HepG2 (cell line): ENCODE data around the gene DKKL1. TPM values are rescaled to one million over a fixed set of nuclear protein-coding genes. Genes with fewer than 3 reads are reported as not detected.

Source experiments
- ARID5B ChIP-seq: IDR thresholded peaks from 2 replicates; pipeline ENCODE4 v1.4.0; 2020; ENCODE audit warnings: mild to moderate bottlenecking, missing genetic modification reagents
- ZNF687 ChIP-seq: sonication (generic); formaldehyde crosslinking; IDR thresholded peaks from 2 replicates; pipeline ENCODE4 v1.5.1; 2020; ENCODE audit warnings: mild to moderate bottlenecking, missing genetic modification reagents, moderate library complexity
- ZNF792 ChIP-seq: IDR thresholded peaks from 2 replicates; pipeline ENCODE4 v1.6.1; 2016
- polyA plus RNA-seq, 8 experiments: library from polyadenylated mRNA; depleted of rRNA in 3 of 8; stranded (reverse) in 7 of 8; unstranded in 1 of 8; fragments of >200 nt; fragmentation: Illumina TruSeq in 4 of 8; extraction: Trizol in 4 of 8; gene quantifications; 2 replicates each; pipeline versions ENCODE4 v1.2.1 to v1.2.3, GENCODE V29; 2011 to 2016; ENCODE audit warnings: low read depth in 4 of 8, missing spikeins in 1 of 8, mixed read lengths in 1 of 8; ENCODE audit not compliant: insufficient read depth in 1 of 8
- total RNA-seq, 5 experiments: library from RNA; depleted of rRNA; stranded (reverse); fragments of >200 nt; fragmentation: Illumina TruSeq; extraction: Trizol; gene quantifications; 2 replicates each; pipeline ENCODE4 v1.2.3, GENCODE V29; 2016; ENCODE audit warnings: low read depth in 1 of 5
- TF ChIP-seq, protein P1 (sequence below): sonication (generic); formaldehyde crosslinking; IDR thresholded peaks from 2 replicates; pipeline ENCODE4 v1.9.0; 2022; ENCODE audit warnings: missing genetic modification reagents, mild to moderate bottlenecking, borderline replicate concordance
- TF ChIP-seq, protein P2 (sequence below): sonication (generic); formaldehyde crosslinking; IDR thresholded peaks from 2 replicates; pipeline ENCODE4 v1.4.0; 2020; ENCODE audit warnings: mild to moderate bottlenecking, missing genetic modification reagents

DKKL1 gene
- total and polyA plus RNA-seq, 2 of the 13 experiments (the other 11 are each of a cell fraction or from before 2014, with no cell fraction given) = 0.30 to 0.31 TPM

GRCh38 chr19:49355909-49356353 is 7.7 kb upstream of the DKKL1 start (continued):
- TF ChIP-seq, protein P1, sequence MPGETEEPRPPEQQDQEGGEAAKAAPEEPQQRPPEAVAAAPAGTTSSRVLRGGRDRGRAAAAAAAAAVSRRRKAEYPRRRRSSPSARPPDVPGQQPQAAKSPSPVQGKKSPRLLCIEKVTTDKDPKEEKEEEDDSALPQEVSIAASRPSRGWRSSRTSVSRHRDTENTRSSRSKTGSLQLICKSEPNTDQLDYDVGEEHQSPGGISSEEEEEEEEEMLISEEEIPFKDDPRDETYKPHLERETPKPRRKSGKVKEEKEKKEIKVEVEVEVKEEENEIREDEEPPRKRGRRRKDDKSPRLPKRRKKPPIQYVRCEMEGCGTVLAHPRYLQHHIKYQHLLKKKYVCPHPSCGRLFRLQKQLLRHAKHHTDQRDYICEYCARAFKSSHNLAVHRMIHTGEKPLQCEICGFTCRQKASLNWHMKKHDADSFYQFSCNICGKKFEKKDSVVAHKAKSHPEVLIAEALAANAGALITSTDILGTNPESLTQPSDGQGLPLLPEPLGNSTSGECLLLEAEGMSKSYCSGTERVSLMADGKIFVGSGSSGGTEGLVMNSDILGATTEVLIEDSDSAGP (CRISPR knock-in tag) = no peak
- TF ChIP-seq ZNF792 (CRISPR knock-in tag) (no peak), ARID5B (CRISPR knock-in tag) (no peak), ZNF687 (CRISPR knock-in tag) (no peak)
- TF ChIP-seq, protein P2, sequence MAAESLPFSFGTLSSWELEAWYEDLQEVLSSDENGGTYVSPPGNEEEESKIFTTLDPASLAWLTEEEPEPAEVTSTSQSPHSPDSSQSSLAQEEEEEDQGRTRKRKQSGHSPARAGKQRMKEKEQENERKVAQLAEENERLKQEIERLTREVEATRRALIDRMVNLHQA = no peak
- TF ChIP-seq, all 625 proteins: peak for 0
